Measurements from ENCODE around the gene KATNIP.
"Not testable (repeated sequence)": the region's sequence is repeated elsewhere in the genome, so short reads cannot be mapped to it uniquely, and the experiment has no call there.

The KATNIP gene

GRCh38 chr16:27538528-27538927 is 11.4 kb upstream of the KATNIP start:
- no peak for DNase-seq (ENCODE audit: low read depth)

GRCh38 chr16:27539120-27539519 is 10.8 kb upstream of the KATNIP start:
- no peak for DNase-seq (ENCODE audit: low read depth)

- no peak for DNase-seq (ENCODE audit: low read depth)
Measured at GRCh38 chr16:27539636-27540035, 10.3 kb upstream of the KATNIP start.

- DNase-seq (ENCODE audit: low read depth): no peak
Measured at GRCh38 chr16:27543801-27544200, 6.1 kb upstream of the KATNIP start.

- DNase-seq (ENCODE audit: low read depth): no peak
Measured at GRCh38 chr16:27544671-27545070, 5.3 kb upstream of the KATNIP start.

GRCh38 chr16:27547134-27547533 is 2.8 kb upstream of the KATNIP start:
- DNase-seq (ENCODE audit: low read depth): no peak

GRCh38 chr16:27547851-27548250 is 2.1 kb upstream of the KATNIP start:
- DNase-seq (ENCODE audit: low read depth): no peak

- peak; percentile 1 for DNase-seq (ENCODE audit: low read depth)
Measured at GRCh38 chr16:27549464-27549745, 539 bp upstream of the KATNIP start.

GRCh38 chr16:27550582-27550920 is 607 bp downstream of the KATNIP start:
- no peak for DNase-seq (ENCODE audit: low read depth)

- DNase-seq (ENCODE audit: low read depth): no peak
Measured at GRCh38 chr16:27551036-27551435, 1.1 kb downstream of the KATNIP start.

GRCh38 chr16:27556471-27556870 is 6.5 kb downstream of the KATNIP start:
- no peak for DNase-seq (ENCODE audit: low read depth)

GRCh38 chr16:27558434-27558833 is 8.5 kb downstream of the KATNIP start:
- no peak for DNase-seq (ENCODE audit: low read depth)

GRCh38 chr16:27558932-27559331 is 9.0 kb downstream of the KATNIP start:
- no peak for DNase-seq (ENCODE audit: low read depth)

GRCh38 chr16:27561216-27561615 is 11.3 kb downstream of the KATNIP start:
- no peak for DNase-seq (ENCODE audit: low read depth)

GRCh38 chr16:27564224-27564623 is 14.3 kb downstream of the KATNIP start:
- DNase-seq (ENCODE audit: low read depth): no peak

- DNase-seq (ENCODE audit: low read depth): no peak
Measured at GRCh38 chr16:27566417-27566816, 16.5 kb downstream of the KATNIP start.

GRCh38 chr16:27568077-27568476 is 18.1 kb downstream of the KATNIP start:
- DNase-seq (ENCODE audit: low read depth): no peak

GRCh38 chr16:27570986-27571385 is 21.0 kb downstream of the KATNIP start:
- DNase-seq (ENCODE audit: low read depth): not testable (repeated sequence)

GRCh38 chr16:27571433-27572326 is 21.7 kb downstream of the KATNIP start:
- DNase-seq (ENCODE audit: low read depth): no peak

- DNase-seq (ENCODE audit: low read depth): no peak
Measured at GRCh38 chr16:27572711-27573110, 22.8 kb downstream of the KATNIP start.

GRCh38 chr16:27576729-27577128 is 26.8 kb downstream of the KATNIP start:
- no peak for DNase-seq (ENCODE audit: low read depth)

GRCh38 chr16:27579087-27579980 is 29.4 kb downstream of the KATNIP start:
- DNase-seq (ENCODE audit: low read depth): no peak

- no peak for DNase-seq (ENCODE audit: low read depth)
Measured at GRCh38 chr16:27582883-27583282, 32.9 kb downstream of the KATNIP start.

Data from activated T-cell treated with anti-CD3 and anti-CD28 coated beads for 1 hour (primary cell).